ENCODE results near the gene EDEM3. TPM values are rescaled to one million over a fixed set of nuclear protein-coding genes. Genes with fewer than 3 reads are reported as not detected.

Gene EDEM3
- total and polyA plus RNA-seq, 2 of the 8 experiments (the other 6 are each of a cell fraction or from before 2014, with no cell fraction given), result 1.6 to 14.0 TPM

GRCh38 chr1:184761969-184762485, 7.4 kb upstream of the EDEM3 start:
- Histone ChIP-seq H3K23ac (ENCODE audit: insufficient read length) (no peak overlapping the region), H2BK20ac (ENCODE audit: low read length) (no peak overlapping the region), H2AFZ (ENCODE audit: low read length) (no peak overlapping the region), H3K18ac (ENCODE audit: extremely low read depth, low read length) (no peak overlapping the region), H4K20me1 (replicated peaks in 1 of 2; ENCODE audit: control insufficient read depth in 1 of 2, insufficient read depth in 2 of 2, low read length in 2 of 2) (no peaks in the 10 kb centered on the region), H3K27me3 (replicated peaks in 1 of 4; ENCODE audit: control insufficient read depth in 3 of 4, extremely low read depth in 1 of 4, insufficient read depth in 3 of 4, low read length in 3 of 4) (no peaks in the 10 kb centered on the region), H3K4ac (replicated peaks; ENCODE audit: insufficient read length, low read depth, low read length) (no peak overlapping the region), H3K79me2 (ENCODE audit: control insufficient read depth in 1 of 2, insufficient read depth in 2 of 2, low read length in 2 of 2) (no peaks in the 10 kb centered on the region), H4K91ac (replicated peaks; ENCODE audit: insufficient read length, low read length) (no peak overlapping the region), H3K79me1 (ENCODE audit: low read depth, low read length) (no peaks in the 10 kb centered on the region), H2BK5ac (ENCODE audit: low read depth, low read length) (no peak overlapping the region), H2BK120ac (replicated peaks; ENCODE audit: low read depth, low read length) (no peak overlapping the region), H3K56ac (replicated peaks; ENCODE audit: insufficient read length, low read depth, low read length) (no peak overlapping the region), H3K14ac (ENCODE audit: insufficient read length) (no peak overlapping the region), H2AK5ac (ENCODE audit: low read depth, low read length) (no peak overlapping the region), H3K9ac (replicated peaks in 1 of 4; ENCODE audit: extremely low read depth in 1 of 4, low read depth in 3 of 4, low read length in 3 of 4) (no peak overlapping the region), H3K23me2 (ENCODE audit: low read depth, low read length) (no peaks in the 10 kb centered on the region), H4K8ac (ENCODE audit: extremely low read depth, insufficient read depth, low read length) (no peak overlapping the region), H3K36me3 (ENCODE audit: control insufficient read depth in 2 of 4, insufficient read depth in 4 of 4, low read length in 3 of 4) (no peaks in the 10 kb centered on the region), H3K4me2 (ENCODE audit: insufficient read depth in 1 of 2, low read depth in 2 of 2, low read length in 2 of 2) (no peak overlapping the region), H3K4me3 (ENCODE audit: extremely low read depth in 1 of 4, insufficient read depth in 2 of 4, low read depth in 3 of 4, low read length in 4 of 4) (no peak overlapping the region), H4K5ac (ENCODE audit: insufficient read length, low read depth, low read length) (no peak overlapping the region), H2BK15ac (ENCODE audit: low read length) (0 out of 2 replicates have a peak overlapping the region, but pooled peaks have one; percentile 22), H3K4me1 (replicated peaks in 1 of 4; ENCODE audit: control insufficient read depth in 3 of 4, insufficient read depth in 4 of 4, low read length in 3 of 4) (peaks cover 0 to 2% (median 0%) of the 10 kb centered on the region in 4 experiments; a peak in 1 of 7 replicates), H2BK12ac (ENCODE audit: low read depth, low read length) (no peak overlapping the region), H3K9me3 (ENCODE audit: insufficient read depth in 2 of 2, low read depth in 1 of 2, low read length in 1 of 2) (no peaks in the 10 kb centered on the region), H3K27ac (ENCODE audit: low read depth, low read length) (no peak overlapping the region)
- FAIRE-seq, result no peak
- ChIA-PET CTCF (ENCODE audit: partially characterized antibody) (no interaction called here), POLR2A (ENCODE audit: partially characterized antibody) (no interaction called here)
- no peak for DNase-seq (ENCODE audit: low read depth in 1 of 2, low spot score in 2 of 2)
- 85% methylated on average over 4 of the region's 4 CpGs; no CpG with 5 or more reads in 1 of the 2 experiments for WGBS, 2 experiments (ENCODE audit: extremely low coverage in 1 of 2, insufficient coverage in 1 of 2, insufficient read length in 1 of 2, insufficient replicate concordance in 2 of 2, low coverage in 1 of 2, low lambda C conversion rate in 2 of 2, missing lambda C conversion rate in 1 of 2)
- TF ChIP-seq, protein P1, sequence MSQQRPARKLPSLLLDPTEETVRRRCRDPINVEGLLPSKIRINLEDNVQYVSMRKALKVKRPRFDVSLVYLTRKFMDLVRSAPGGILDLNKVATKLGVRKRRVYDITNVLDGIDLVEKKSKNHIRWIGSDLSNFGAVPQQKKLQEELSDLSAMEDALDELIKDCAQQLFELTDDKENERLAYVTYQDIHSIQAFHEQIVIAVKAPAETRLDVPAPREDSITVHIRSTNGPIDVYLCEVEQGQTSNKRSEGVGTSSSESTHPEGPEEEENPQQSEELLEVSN (IDR thresholded peaks at IDR 0.05), result no peak
- TF ChIP-seq HDAC6 (IDR thresholded peaks at IDR 0.05; ENCODE audit: low read depth, low read length), result no peak
- TF ChIP-seq PHF8 (conservative IDR thresholded peaks at IDR 0.05; ENCODE audit: low read depth, low read length), result no peak
- no peak for TF ChIP-seq ASH2L (IDR thresholded peaks at IDR 0.05; ENCODE audit: low read length)
- no peak for TF ChIP-seq CTBP2 (IDR thresholded peaks at IDR 0.05; ENCODE audit: borderline replicate concordance, insufficient read depth, insufficient read length, low read length)

Measured in H1 (cell line).